Stimulated activated CD8-positive, alpha-beta memory T cell treated with anti-CD3 and anti-CD28 coated beads, Interleukin-15, amount 100 ng/mL, for 48 hours (primary cell): ENCODE results near the gene DCST2.

Experiments
- DNase-seq, 2 donors: peaks; one replicate each; pipeline ENCODE4 v3.0.0-alpha.2; 2020; ENCODE audit warnings: low read depth in 2 of 2

DCST2 gene

GRCh38 chr1:155049651-155050559 is 16.3 kb upstream of the DCST2 start:
- no peak for DNase-seq

GRCh38 chr1:155048449-155049334 is 15.1 kb upstream of the DCST2 start:
- DNase-seq: no peak

GRCh38 chr1:155044812-155045657 is 11.5 kb upstream of the DCST2 start:
- DNase-seq: peak in 1 of 2 donors; percentile 37

GRCh38 chr1:155044365-155044764 is 10.8 kb upstream of the DCST2 start:
- no peak for DNase-seq

- DNase-seq: no peak
Measured at GRCh38 chr1:155043793-155044192, 10.2 kb upstream of the DCST2 start.

- DNase-seq: no peak
Measured at GRCh38 chr1:155043301-155043702, 9.7 kb upstream of the DCST2 start.

- DNase-seq: no peak
Measured at GRCh38 chr1:155042789-155043188, 9.2 kb upstream of the DCST2 start.

GRCh38 chr1:155040358-155041093 is 6.9 kb upstream of the DCST2 start:
- no peak for DNase-seq

- DNase-seq: no peak
Measured at GRCh38 chr1:155039308-155039669, 5.7 kb upstream of the DCST2 start.

- no peak for DNase-seq
Measured at GRCh38 chr1:155038602-155039307, 5.2 kb upstream of the DCST2 start.

GRCh38 chr1:155037851-155038441 is 4.4 kb upstream of the DCST2 start:
- no peak for DNase-seq

- DNase-seq: no peak
Measured at GRCh38 chr1:155037043-155037442, 3.5 kb upstream of the DCST2 start.

GRCh38 chr1:155035936-155036335 is 2.4 kb upstream of the DCST2 start:
- no peak for DNase-seq

GRCh38 chr1:155034318-155035208 is 982 bp upstream of the DCST2 start:
- DNase-seq: no peak

GRCh38 chr1:155032886-155033285 is 695 bp downstream of the DCST2 start:
- DNase-seq: no peak

GRCh38 chr1:155030899-155031298 is 2.7 kb downstream of the DCST2 start:
- DNase-seq: no peak

GRCh38 chr1:155030243-155030795 is 3.3 kb downstream of the DCST2 start:
- DNase-seq: no peak

GRCh38 chr1:155029513-155030242 is 3.9 kb downstream of the DCST2 start:
- no peak for DNase-seq
